Frontal cortex (tissue), 4 donors: ENCODE data around the gene ZCCHC14. TPM values are rescaled to one million over a fixed set of nuclear protein-coding genes. Genes with fewer than 3 reads are reported as not detected.
"Not testable (repeated sequence)": the region's sequence is repeated elsewhere in the genome, so short reads cannot be mapped to it uniquely, and the experiment has no call there.

Experiments used
- DNase-seq, 2 donors: peaks; one replicate each; pipeline ENCODE4 v3.0.0; 2012; ENCODE audit warnings: low spot score in 2 of 2
- FAIRE-seq: peaks from 2 replicates; lab custom pipeline; 2012; peaks lifted over from hg19 to GRCh38; lab: Jason Lieb, UNC
- total RNA-seq: library from RNA; depleted of rRNA; stranded (reverse); fragments of >200 nt; gene quantifications from one replicate; pipeline ENCODE4 v1.2.3, GENCODE V29; 2014
- donor health status: control.
- donor health status: control.
- donor health status: control.

The ZCCHC14 gene
- total RNA-seq, 1 donor from 2014 or later = 26.1 TPM

- peak in 1 of 2 donors; percentile 61 for DNase-seq
- no peak for FAIRE-seq
Observed at GRCh38 chr16:87392821-87393679, 99.8 kb downstream of the ZCCHC14 start.

- peak; percentile 99 for DNase-seq
- FAIRE-seq = no peak
Observed at GRCh38 chr16:87391950-87392820, 100.6 kb downstream of the ZCCHC14 start, which contains the start of gene MAP1LC3B. TSS of gene MAP1LC3B (plus strand) at chr16:87392336. CDS start at chr16:87392428, 92 bp downstream.

- DNase-seq (no peak), FAIRE-seq (no peak)
Observed at GRCh38 chr16:87391324-87391949, 101.4 kb downstream of the ZCCHC14 start.

- FAIRE-seq (no peak), DNase-seq (no peak)
Observed at GRCh38 chr16:87390641-87391323, 102.0 kb downstream of the ZCCHC14 start.

GRCh38 chr16:87389914-87390313, 102.9 kb downstream of the ZCCHC14 start:
- not testable (repeated sequence) for DNase-seq, FAIRE-seq

- FAIRE-seq (no peak), DNase-seq (no peak)
Observed at GRCh38 chr16:87389245-87389644, 103.6 kb downstream of the ZCCHC14 start.

GRCh38 chr16:87388818-87389134, 104.0 kb downstream of the ZCCHC14 start:
- no peak for FAIRE-seq

GRCh38 chr16:87387942-87388817, 104.6 kb downstream of the ZCCHC14 start:
- FAIRE-seq (peak; percentile 64), DNase-seq (peak; percentile 85 to 86)

More at GRCh38 chr16:87388818-87389134, 104.0 kb downstream of the ZCCHC14 start:
- no peak for DNase-seq

- FAIRE-seq = not testable (repeated sequence)
Observed at GRCh38 chr16:87384875-87385167, 108.0 kb downstream of the ZCCHC14 start.

GRCh38 chr16:87384162-87384874, 108.5 kb downstream of the ZCCHC14 start:
- FAIRE-seq (no peak), DNase-seq (peak in 1 of 2 donors; percentile 59)

More at GRCh38 chr16:87384875-87385167, 108.0 kb downstream of the ZCCHC14 start:
- DNase-seq = not testable (repeated sequence)

- DNase-seq (peak; percentile 92 to 95), FAIRE-seq (no peak)
Observed at GRCh38 chr16:87383505-87384161, 109.2 kb downstream of the ZCCHC14 start, which contains the start of gene FBXO31. TSS of gene FBXO31 (minus strand) at chr16:87383776. CDS start at chr16:87383744, 32 bp downstream.

- no peak for FAIRE-seq
Observed at GRCh38 chr16:87382023-87382785, 110.6 kb downstream of the ZCCHC14 start.

GRCh38 chr16:87380881-87381280, 111.9 kb downstream of the ZCCHC14 start:
- no peak for FAIRE-seq
- DNase-seq = no peak

More at GRCh38 chr16:87382023-87382785, 110.6 kb downstream of the ZCCHC14 start:
- DNase-seq = no peak

- FAIRE-seq (no peak), DNase-seq (no peak)
Observed at GRCh38 chr16:87380403-87380802, 112.4 kb downstream of the ZCCHC14 start.

- not testable (repeated sequence) for DNase-seq, FAIRE-seq
Observed at GRCh38 chr16:87379312-87379752, 113.5 kb downstream of the ZCCHC14 start.

GRCh38 chr16:87376660-87377059, 116.2 kb downstream of the ZCCHC14 start:
- FAIRE-seq = no peak
- DNase-seq = no peak
